ENCODE measurements around the gene C1QTNF1. TPM values are rescaled to one million over a fixed set of nuclear protein-coding genes. Genes with fewer than 3 reads are reported as not detected.

The C1QTNF1 gene
- total and polyA plus RNA-seq, 2 donors (not counting 3 experiments of a cell fraction or from before 2014, with no cell fraction given): 2.5 to 4.0 TPM

DNA sequence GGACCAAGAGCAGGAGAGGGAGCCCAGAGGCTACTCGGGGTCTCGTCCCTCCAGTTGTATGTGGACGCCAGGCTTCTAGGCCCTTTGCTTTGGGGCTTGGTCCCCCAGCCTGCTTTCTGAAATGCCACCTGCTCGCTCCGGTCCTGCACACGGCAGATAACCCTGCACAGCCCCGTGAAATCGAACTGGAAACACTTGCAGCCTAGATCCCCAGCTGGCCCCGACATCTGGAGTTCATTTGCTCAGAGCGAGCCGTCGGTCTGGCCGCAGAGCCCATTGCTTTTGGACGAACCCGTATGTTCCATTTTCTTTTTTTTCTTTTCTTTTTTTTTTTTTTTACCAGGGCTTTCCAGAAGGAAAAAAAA is 22.9 kb downstream of the C1QTNF1 start:
- no peak for FAIRE-seq
- H3K9ac ChIP-seq (replicated peaks; ENCODE audit: extremely low read depth, insufficient read depth, low read length): no peak overlapping the region
- no peaks in the 10 kb centered on the region for H3K9me3 ChIP-seq (replicated peaks; ENCODE audit: control insufficient read depth, insufficient read depth, low read length)
- no peaks in the 10 kb centered on the region for H3K9me1 ChIP-seq (replicated peaks; ENCODE audit: control insufficient read depth, extremely low read depth, insufficient read depth, low read length)
- no peaks in the 10 kb centered on the region for H3K4me1 ChIP-seq (ENCODE audit: control insufficient read depth, extremely low read depth, insufficient read depth, low read length)
- TF ChIP-seq FOS (IDR thresholded peaks at IDR 0.05; ENCODE audit: borderline replicate concordance, insufficient read depth, low read length): no peak
- TF ChIP-seq, protein P1, sequence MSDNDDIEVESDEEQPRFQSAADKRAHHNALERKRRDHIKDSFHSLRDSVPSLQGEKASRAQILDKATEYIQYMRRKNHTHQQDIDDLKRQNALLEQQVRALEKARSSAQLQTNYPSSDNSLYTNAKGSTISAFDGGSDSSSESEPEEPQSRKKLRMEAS (IDR thresholded peaks at IDR 0.05; ENCODE audit: insufficient read depth, insufficient read length): no peak
- TF ChIP-seq, protein P2, sequence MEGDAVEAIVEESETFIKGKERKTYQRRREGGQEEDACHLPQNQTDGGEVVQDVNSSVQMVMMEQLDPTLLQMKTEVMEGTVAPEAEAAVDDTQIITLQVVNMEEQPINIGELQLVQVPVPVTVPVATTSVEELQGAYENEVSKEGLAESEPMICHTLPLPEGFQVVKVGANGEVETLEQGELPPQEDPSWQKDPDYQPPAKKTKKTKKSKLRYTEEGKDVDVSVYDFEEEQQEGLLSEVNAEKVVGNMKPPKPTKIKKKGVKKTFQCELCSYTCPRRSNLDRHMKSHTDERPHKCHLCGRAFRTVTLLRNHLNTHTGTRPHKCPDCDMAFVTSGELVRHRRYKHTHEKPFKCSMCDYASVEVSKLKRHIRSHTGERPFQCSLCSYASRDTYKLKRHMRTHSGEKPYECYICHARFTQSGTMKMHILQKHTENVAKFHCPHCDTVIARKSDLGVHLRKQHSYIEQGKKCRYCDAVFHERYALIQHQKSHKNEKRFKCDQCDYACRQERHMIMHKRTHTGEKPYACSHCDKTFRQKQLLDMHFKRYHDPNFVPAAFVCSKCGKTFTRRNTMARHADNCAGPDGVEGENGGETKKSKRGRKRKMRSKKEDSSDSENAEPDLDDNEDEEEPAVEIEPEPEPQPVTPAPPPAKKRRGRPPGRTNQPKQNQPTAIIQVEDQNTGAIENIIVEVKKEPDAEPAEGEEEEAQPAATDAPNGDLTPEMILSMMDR (IDR thresholded peaks at IDR 0.05; ENCODE audit: extremely low read depth in 1 of 2, insufficient read depth in 1 of 2, low read depth in 1 of 2, low read length in 2 of 2): no peak
- no peak for TF ChIP-seq GATA2 (IDR thresholded peaks at IDR 0.05; ENCODE audit: insufficient read depth, insufficient read length, low read depth, low read length)
- TF ChIP-seq JUN (IDR thresholded peaks at IDR 0.05; ENCODE audit: borderline replicate concordance, insufficient read depth, insufficient read length, low read depth): no peak
- no peak for TF ChIP-seq MYC (IDR thresholded peaks at IDR 0.05; ENCODE audit: low read depth, low read length)
- TF ChIP-seq EZH2 (IDR thresholded peaks at IDR 0.05; ENCODE audit: borderline replicate concordance, low read depth, low read length, severe bottlenecking): no peak
- no peak for TF ChIP-seq POLR2AphosphoS5 (IDR thresholded peaks at IDR 0.05; ENCODE audit: insufficient read depth, low read depth, low read length)
- BruUV-seq (replicated peaks): no TSS peak
- CTCF ChIA-PET: interaction anchor here (3.3 kb wide), 1 partner anchor 345 kb away, joined by 16 read pairs; no protein-coding TSS in a partner anchor
- H2AFZ ChIP-seq (ENCODE audit: low read depth, low read length): no peak overlapping the region
- no peaks in the 10 kb centered on the region for H3K79me2 ChIP-seq (ENCODE audit: control insufficient read depth, insufficient read depth, low read length)
- no peak for DNase-seq (ENCODE audit: low read depth, low spot score)
- H3K27ac ChIP-seq (ENCODE audit: insufficient read depth, low read depth, low read length): no peak overlapping the region
- H4K20me1 ChIP-seq (replicated peaks; ENCODE audit: control insufficient read depth, extremely low read depth, insufficient read depth, low read length): no peaks in the 10 kb centered on the region
- no peaks in the 10 kb centered on the region for H3K27me3 ChIP-seq (ENCODE audit: control insufficient read depth in 2 of 2, insufficient read depth in 2 of 2, low read length in 2 of 2)
- H3K36me3 ChIP-seq (ENCODE audit: control insufficient read depth in 2 of 2, extremely low read depth in 1 of 2, insufficient read depth in 2 of 2, low read length in 2 of 2): no peaks in the 10 kb centered on the region
- POLR2A ChIA-PET: no interaction called here
- intact Hi-C loops (cut with micrococcal nuclease): loop anchor here (1.0 kb wide), 3 partner anchors 28 to 346 kb away; no protein-coding TSS in a partner anchor
- H3K4me3 ChIP-seq (replicated peaks in 1 of 3; ENCODE audit: insufficient read depth in 1 of 3, low read depth in 1 of 3, low read length in 3 of 3): no peak overlapping the region
- dilution Hi-C loops (cut with MboI; ENCODE audit: extremely low pct_ligation_motif_present, low sequenced_read_pairs): no loop called here
- no peak overlapping the region for H3K4me2 ChIP-seq (ENCODE audit: insufficient read depth, low read length)
